HepG2 (cell line): ENCODE measurements around the gene MROH2A. TPM values are rescaled to one million over a fixed set of nuclear protein-coding genes. Genes with fewer than 3 reads are reported as not detected.

Experiments
- CAMTA2 ChIP-seq: sonication (generic); formaldehyde crosslinking; IDR thresholded peaks from 2 replicates; pipeline ENCODE4 v1.4.0; 2020; ENCODE audit warnings: mild to moderate bottlenecking, missing genetic modification reagents, borderline replicate concordance
- CBFB ChIP-seq: sonication (generic); formaldehyde crosslinking; IDR thresholded peaks from 2 replicates; pipeline ENCODE4 v1.4.0; 2020; ENCODE audit warnings: missing genetic modification reagents
- CCDC6 ChIP-seq: sonication (generic); formaldehyde crosslinking; IDR thresholded peaks from 2 replicates; pipeline ENCODE4 v1.8.1; 2022; ENCODE audit warnings: mild to moderate bottlenecking, missing genetic modification reagents, moderate library complexity
- ETV6 ChIP-seq: sonication (generic); formaldehyde crosslinking; conservative IDR thresholded peaks from 2 replicates; pipeline ENCODE4 v1.4.0; 2020; ENCODE audit warnings: missing genetic modification reagents
- GATAD1 ChIP-seq: IDR thresholded peaks from 2 replicates; pipeline ENCODE4 v1.6.1; 2016; ENCODE audit warnings: missing genetic modification reagents, missing compliant biosample characterization
- HIVEP1 ChIP-seq: sonication (generic); formaldehyde crosslinking; IDR thresholded peaks from 2 replicates; pipeline ENCODE4 v1.4.0; 2020; ENCODE audit warnings: mild to moderate bottlenecking, missing genetic modification reagents
- KAT7 ChIP-seq: IDR thresholded peaks from 2 replicates; pipeline ENCODE4 v1.6.1; 2018; ENCODE audit warnings: borderline replicate concordance, missing compliant biosample characterization
- MAX ChIP-seq: IDR thresholded peaks from 2 replicates; pipeline ENCODE4 v1.6.1; 2012; ENCODE audit warnings: inconsistent platforms
- NAIF1 ChIP-seq: sonication (generic); formaldehyde crosslinking; IDR thresholded peaks from 2 replicates; pipeline ENCODE4 v1.5.0; 2020; ENCODE audit warnings: mild to moderate bottlenecking, missing genetic modification reagents, borderline replicate concordance
- NPAS2 ChIP-seq: sonication (generic); formaldehyde crosslinking; IDR thresholded peaks from 2 replicates; pipeline ENCODE4 v1.8.0; 2022; ENCODE audit warnings: mild to moderate bottlenecking, missing genetic modification reagents, borderline replicate concordance
- PREB ChIP-seq: sonication (generic); formaldehyde crosslinking; IDR thresholded peaks from 2 replicates; pipeline ENCODE4 v1.4.0; 2020; ENCODE audit warnings: missing genetic modification reagents
- SIX4 ChIP-seq: sonication (generic); formaldehyde crosslinking; IDR thresholded peaks from 2 replicates; pipeline ENCODE4 v1.4.0; 2020; ENCODE audit warnings: missing genetic modification reagents
- SMAD1 ChIP-seq: sonication (generic); formaldehyde crosslinking; IDR thresholded peaks from 2 replicates; pipeline ENCODE4 v1.4.0; 2020; ENCODE audit warnings: missing genetic modification reagents, low read depth, mild to moderate bottlenecking, borderline replicate concordance
- SOX13 ChIP-seq, 3 experiments: fragments of 450-650 bp in 1 of 3; sonication (generic) in 1 of 3; formaldehyde crosslinking in 1 of 3; IDR thresholded peaks in 2 of 3; conservative IDR thresholded peaks in 1 of 3; 2 replicates each; pipeline versions ENCODE4 v1.5.0 to v1.6.1; 2016 to 2020; ENCODE audit warnings: antibody characterized with exemption in 1 of 3, mild to moderate bottlenecking in 1 of 3, missing compliant biosample characterization in 1 of 3, missing genetic modification reagents in 1 of 3, moderate library complexity in 1 of 3
- TFE3 ChIP-seq: IDR thresholded peaks from 2 replicates; pipeline ENCODE4 v1.6.1; 2016
- ZBTB8A ChIP-seq: sonication (generic); formaldehyde crosslinking; IDR thresholded peaks from 2 replicates; pipeline ENCODE4 v1.4.0; 2020; ENCODE audit warnings: mild to moderate bottlenecking, low read depth, missing genetic modification reagents, borderline replicate concordance
- ZC3H4 ChIP-seq: sonication (generic); formaldehyde crosslinking; IDR thresholded peaks from 2 replicates; pipeline ENCODE4 v1.4.0; 2020; ENCODE audit warnings: missing genetic modification reagents, borderline replicate concordance
- ZNF333 ChIP-seq: sonication (generic); formaldehyde crosslinking; IDR thresholded peaks from 2 replicates; pipeline ENCODE4 v1.4.0; 2020; ENCODE audit warnings: mild to moderate bottlenecking, missing genetic modification reagents, borderline replicate concordance
- ZNF431 ChIP-seq: sonication (generic); formaldehyde crosslinking; IDR thresholded peaks from 2 replicates; pipeline ENCODE4 v1.9.0; 2022; ENCODE audit warnings: missing genetic modification reagents, low read depth, mild to moderate bottlenecking, borderline replicate concordance
- ZNF616 ChIP-seq: sonication (generic); formaldehyde crosslinking; IDR thresholded peaks from 2 replicates; pipeline ENCODE4 v1.5.0; 2020; ENCODE audit warnings: low read depth, mild to moderate bottlenecking, missing genetic modification reagents
- ZNF724P ChIP-seq: sonication (generic); formaldehyde crosslinking; IDR thresholded peaks from 2 replicates; pipeline ENCODE4 v1.8.0; 2022; ENCODE audit warnings: missing genetic modification reagents, borderline replicate concordance
- ZNF883 ChIP-seq: sonication (generic); formaldehyde crosslinking; IDR thresholded peaks from 2 replicates; pipeline ENCODE4 v1.5.1; 2020; ENCODE audit warnings: mild to moderate bottlenecking, missing genetic modification reagents; ENCODE audit errors: not compliant biosample characterization
- polyA plus RNA-seq, 8 experiments: library from polyadenylated mRNA; depleted of rRNA in 3 of 8; stranded (reverse) in 7 of 8; unstranded in 1 of 8; fragments of >200 nt; fragmentation: Illumina TruSeq in 4 of 8; extraction: Trizol in 4 of 8; gene quantifications; 2 replicates each; pipeline versions ENCODE4 v1.2.1 to v1.2.3, GENCODE V29; 2011 to 2016; ENCODE audit warnings: low read depth in 4 of 8, missing spikeins in 1 of 8, mixed read lengths in 1 of 8; ENCODE audit not compliant: insufficient read depth in 1 of 8
- total RNA-seq, 5 experiments: library from RNA; depleted of rRNA; stranded (reverse); fragments of >200 nt; fragmentation: Illumina TruSeq; extraction: Trizol; gene quantifications; 2 replicates each; pipeline ENCODE4 v1.2.3, GENCODE V29; 2016; ENCODE audit warnings: low read depth in 1 of 5
- TF ChIP-seq, protein P1 (sequence below): sonication (generic); formaldehyde crosslinking; IDR thresholded peaks from 2 replicates; pipeline ENCODE4 v1.8.1; 2023; ENCODE audit warnings: missing genetic modification reagents, inconsistent platforms, borderline replicate concordance
- TF ChIP-seq, protein P2 (sequence below): sonication (generic); formaldehyde crosslinking; IDR thresholded peaks from 2 replicates; pipeline ENCODE4 v1.5.0; 2020; ENCODE audit warnings: missing genetic modification reagents, mild to moderate bottlenecking, borderline replicate concordance

The MROH2A gene
- total and polyA plus RNA-seq, 2 of the 13 experiments (the other 11 are each of a cell fraction or from before 2014, with no cell fraction given): 0.03 to 0.04 TPM

DNA sequence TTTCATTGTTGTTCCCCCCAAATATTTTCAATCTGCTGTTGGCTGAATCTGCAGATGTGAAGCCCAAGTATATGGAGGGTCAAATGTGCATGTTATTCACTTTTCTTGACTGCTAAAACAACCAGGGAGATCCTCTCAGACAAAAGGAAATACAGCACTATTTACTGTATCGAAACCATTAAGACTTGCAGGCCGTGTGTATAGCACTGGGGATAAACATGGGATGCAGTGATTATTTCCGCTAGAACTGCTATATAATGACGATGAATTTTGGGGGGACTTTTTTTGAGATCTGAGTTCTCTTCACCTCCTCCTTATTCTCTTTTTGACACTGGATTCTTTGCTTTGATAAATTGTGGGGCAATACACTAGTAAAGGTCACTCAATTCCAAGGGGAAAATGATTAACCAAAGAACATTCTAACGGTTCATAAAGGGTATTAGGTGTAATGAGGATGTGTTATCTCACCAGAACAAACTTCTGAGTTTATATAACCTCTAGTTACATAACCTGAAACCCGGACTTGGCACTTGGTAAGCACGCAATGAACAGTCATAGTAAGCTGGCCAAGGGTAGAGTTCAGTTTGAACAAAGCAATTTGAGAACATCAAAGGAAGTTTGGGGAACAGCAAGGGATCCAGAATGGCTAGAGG lies 21.6 kb upstream of the MROH2A start (continued):
- TF ChIP-seq NPAS2 (CRISPR knock-in tag) (no peak), MAX (peak; percentile 68), ZNF333 (CRISPR knock-in tag) (no peak; the same call in 1 of the 2 replicates), SOX13 (IDR thresholded peaks at IDR 0.05) (peak; percentile 98), SOX13 (CRISPR knock-in tag; conservative IDR thresholded peaks at IDR 0.05 in 1 of 2, IDR thresholded peaks at IDR 0.05 in 1 of 2) (peak in 1 of 2 experiments; percentile 97; a peak in 2 of 4 replicates), HIVEP1 (CRISPR knock-in tag) (no peak), ZNF431 (no peak), ZC3H4 (CRISPR knock-in tag) (no peak), CBFB (CRISPR knock-in tag) (peak; percentile 83), KAT7 (CRISPR knock-in tag) (no peak), ZNF883 (CRISPR knock-in tag) (no peak), GATAD1 (CRISPR knock-in tag) (peak; percentile 55), SIX4 (CRISPR knock-in tag) (peak; percentile 91), ZNF724P (CRISPR knock-in tag) (peak; percentile 84; the same call in 1 of the 2 replicates), ETV6 (CRISPR knock-in tag) (no peak), ZBTB8A (CRISPR knock-in tag) (no peak), CAMTA2 (CRISPR knock-in tag) (no peak), SMAD1 (CRISPR knock-in tag) (no peak), ZNF616 (CRISPR knock-in tag) (no peak), PREB (CRISPR knock-in tag) (no peak), TFE3 (CRISPR knock-in tag) (peak; percentile 73), CCDC6 (CRISPR knock-in tag) (peak; percentile 70; the same call in 1 of the 2 replicates), NAIF1 (CRISPR knock-in tag) (no peak)
- TF ChIP-seq, protein P1, sequence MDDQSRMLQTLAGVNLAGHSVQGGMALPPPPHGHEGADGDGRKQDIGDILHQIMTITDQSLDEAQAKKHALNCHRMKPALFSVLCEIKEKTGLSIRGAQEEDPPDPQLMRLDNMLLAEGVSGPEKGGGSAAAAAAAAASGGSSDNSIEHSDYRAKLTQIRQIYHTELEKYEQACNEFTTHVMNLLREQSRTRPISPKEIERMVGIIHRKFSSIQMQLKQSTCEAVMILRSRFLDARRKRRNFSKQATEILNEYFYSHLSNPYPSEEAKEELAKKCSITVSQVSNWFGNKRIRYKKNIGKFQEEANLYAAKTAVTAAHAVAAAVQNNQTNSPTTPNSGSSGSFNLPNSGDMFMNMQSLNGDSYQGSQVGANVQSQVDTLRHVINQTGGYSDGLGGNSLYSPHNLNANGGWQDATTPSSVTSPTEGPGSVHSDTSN (CRISPR knock-in tag): no peak
- TF ChIP-seq, protein P2, sequence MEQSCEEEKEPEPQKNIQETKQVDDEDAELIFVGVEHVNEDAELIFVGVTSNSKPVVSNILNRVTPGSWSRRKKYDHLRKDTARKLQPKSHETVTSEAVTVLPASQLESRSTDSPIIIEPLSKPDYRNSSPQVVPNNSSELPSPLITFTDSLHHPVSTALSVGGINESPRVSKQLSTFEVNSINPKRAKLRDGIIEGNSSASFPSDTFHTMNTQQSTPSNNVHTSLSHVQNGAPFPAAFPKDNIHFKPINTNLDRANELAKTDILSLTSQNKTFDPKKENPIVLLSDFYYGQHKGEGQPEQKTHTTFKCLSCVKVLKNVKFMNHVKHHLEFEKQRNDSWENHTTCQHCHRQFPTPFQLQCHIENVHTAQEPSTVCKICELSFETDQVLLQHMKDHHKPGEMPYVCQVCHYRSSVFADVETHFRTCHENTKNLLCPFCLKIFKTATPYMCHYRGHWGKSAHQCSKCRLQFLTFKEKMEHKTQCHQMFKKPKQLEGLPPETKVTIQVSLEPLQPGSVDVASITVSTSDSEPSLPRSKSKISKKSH (CRISPR knock-in tag): no peak
